DND-41 (cell line): ENCODE results near the gene ZFAND2A.

Source experiments
- ATAC-seq: fragments of 200-7000 bp; cut with Tn5 transposase; 3 replicates; pipeline ENCODE4 v1.9.1; 2021; ENCODE audit warnings: low read depth; ENCODE audit not compliant: insufficient read depth
- DNase-seq: peaks from one replicate; pipeline ENCODE4 v3.0.0-alpha.2; 2020
- H2AFZ ChIP-seq: 2 replicates; pipeline ENCODE4 v1.6.0; 2012; ENCODE audit warnings: low read depth, low read length
- H3K27ac ChIP-seq: 2 replicates; pipeline ENCODE4 v1.5.1; 2012; ENCODE audit warnings: low read length, inconsistent platforms
- H3K27me3 ChIP-seq: fragments of 200-600 bp; sonication (generic); 2 replicates; pipeline ENCODE4 v1.6.0; 2012; ENCODE audit warnings: low read length, mild to moderate bottlenecking, inconsistent platforms; ENCODE audit not compliant: insufficient read depth, poor library complexity
- H3K36me3 ChIP-seq: 2 replicates; pipeline ENCODE4 v1.5.1; 2012; ENCODE audit warnings: low read length, inconsistent platforms; ENCODE audit not compliant: insufficient read depth
- H3K4me1 ChIP-seq: 2 replicates; pipeline ENCODE4 v1.5.1; 2012; ENCODE audit warnings: mild to moderate bottlenecking, low read length; ENCODE audit not compliant: insufficient read depth
- H3K4me2 ChIP-seq: 2 replicates; pipeline ENCODE4 v1.6.0; 2012; ENCODE audit warnings: mild to moderate bottlenecking, moderate library complexity, low read length, inconsistent platforms; ENCODE audit not compliant: insufficient read depth
- H3K4me3 ChIP-seq, 2 experiments: fragments of 200-600 bp in 1 of 2; shearing (Covaris generic) in 1 of 2; 2 replicates each; pipeline ENCODE4 v1.5.1; 2012 to 2016; ENCODE audit warnings: inconsistent platforms in 2 of 2, low read length in 2 of 2, mild to moderate bottlenecking in 2 of 2, low read depth in 1 of 2, moderate library complexity in 1 of 2
- H3K79me2 ChIP-seq: 2 replicates; pipeline ENCODE4 v1.6.0; 2012; ENCODE audit warnings: low read length, inconsistent platforms; ENCODE audit not compliant: insufficient read depth
- H3K9ac ChIP-seq: 2 replicates; pipeline ENCODE4 v1.6.0; 2012; ENCODE audit warnings: low read depth, mild to moderate bottlenecking, inconsistent platforms, low read length, moderate library complexity
- H3K9me3 ChIP-seq: 2 replicates; pipeline ENCODE4 v1.5.1; 2012; ENCODE audit warnings: low read length, moderate library complexity, mild to moderate bottlenecking, inconsistent platforms; ENCODE audit not compliant: insufficient read depth, severe bottlenecking
- H4K20me1 ChIP-seq: 2 replicates; pipeline ENCODE4 v1.6.0; 2012; ENCODE audit warnings: low read length; ENCODE audit not compliant: insufficient read depth
- CTCF ChIP-seq: IDR thresholded peaks from 2 replicates; pipeline ENCODE4 v1.5.1; 2012; ENCODE audit warnings: borderline replicate concordance, low read length, moderate library complexity, mild to moderate bottlenecking; ENCODE audit not compliant: poor library complexity, severe bottlenecking; ENCODE audit errors: extremely low read depth
- EZH2 ChIP-seq: IDR thresholded peaks from 3 replicates; pipeline ENCODE4 v1.6.1; 2012; ENCODE audit warnings: borderline replicate concordance, low read depth, mild to moderate bottlenecking, moderate library complexity, low read length, inconsistent platforms; ENCODE audit not compliant: severe bottlenecking

Gene ZFAND2A

GRCh38 chr7:1103009-1103788 is 56.8 kb downstream of the ZFAND2A start:
- Histone ChIP-seq H3K9ac (no peak overlapping the region), H4K20me1 (peaks cover 45% of the 10 kb centered on the region), H2AFZ (no peak overlapping the region), H3K9me3 (no peaks in the 10 kb centered on the region), H3K27ac (no peak overlapping the region; the same call in 1 of the 2 replicates), H3K27me3 (no peaks in the 10 kb centered on the region), H3K4me3 (no peak overlapping the region), H3K79me2 (peaks cover 15% of the 10 kb centered on the region), H3K4me2 (no peak overlapping the region), H3K36me3 (peaks cover 2% of the 10 kb centered on the region; the same call in 1 of the 2 replicates), H3K4me1 (no peaks in the 10 kb centered on the region; the same call in 1 of the 2 replicates)
- DNase-seq = no peak
- ATAC-seq = no peak
- TF ChIP-seq CTCF = no peak
- TF ChIP-seq EZH2 = no peak
